ENCODE measurements around the gene L3MBTL4.

- TF ChIP-seq, protein P1, sequence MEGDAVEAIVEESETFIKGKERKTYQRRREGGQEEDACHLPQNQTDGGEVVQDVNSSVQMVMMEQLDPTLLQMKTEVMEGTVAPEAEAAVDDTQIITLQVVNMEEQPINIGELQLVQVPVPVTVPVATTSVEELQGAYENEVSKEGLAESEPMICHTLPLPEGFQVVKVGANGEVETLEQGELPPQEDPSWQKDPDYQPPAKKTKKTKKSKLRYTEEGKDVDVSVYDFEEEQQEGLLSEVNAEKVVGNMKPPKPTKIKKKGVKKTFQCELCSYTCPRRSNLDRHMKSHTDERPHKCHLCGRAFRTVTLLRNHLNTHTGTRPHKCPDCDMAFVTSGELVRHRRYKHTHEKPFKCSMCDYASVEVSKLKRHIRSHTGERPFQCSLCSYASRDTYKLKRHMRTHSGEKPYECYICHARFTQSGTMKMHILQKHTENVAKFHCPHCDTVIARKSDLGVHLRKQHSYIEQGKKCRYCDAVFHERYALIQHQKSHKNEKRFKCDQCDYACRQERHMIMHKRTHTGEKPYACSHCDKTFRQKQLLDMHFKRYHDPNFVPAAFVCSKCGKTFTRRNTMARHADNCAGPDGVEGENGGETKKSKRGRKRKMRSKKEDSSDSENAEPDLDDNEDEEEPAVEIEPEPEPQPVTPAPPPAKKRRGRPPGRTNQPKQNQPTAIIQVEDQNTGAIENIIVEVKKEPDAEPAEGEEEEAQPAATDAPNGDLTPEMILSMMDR (IDR thresholded peaks at IDR 0.05) = no peak
- TF ChIP-seq POLR2A (IDR thresholded peaks at IDR 0.05) = no peak
These were observed 17.9 kb downstream of the L3MBTL4 start for GRCh38 chr18:6396847-6397246.

Data from esophagus squamous epithelium (tissue), 4 donors.